ENCODE data around the gene FER. TPM values are rescaled to one million over a fixed set of nuclear protein-coding genes. Genes with fewer than 3 reads are reported as not detected.

The FER gene
- total RNA-seq, 1 donor from 2014 or later, result 38.2 TPM

- Mint-ChIP-seq H3K4me3 (ENCODE audit: unreplicated experiment) (no peak overlapping the region), H3K27me3 (ENCODE audit: unreplicated experiment) (no peaks in the 10 kb centered on the region), H3K4me1 (ENCODE audit: unreplicated experiment) (peaks cover 25% of the 10 kb centered on the region), H3K27ac (ENCODE audit: unreplicated experiment) (no peak overlapping the region), H3K36me3 (ENCODE audit: unreplicated experiment) (no peaks in the 10 kb centered on the region), H3K9me3 (ENCODE audit: unreplicated experiment) (no peaks in the 10 kb centered on the region)
- DNase-seq (ENCODE audit: extremely low spot score, unreplicated experiment), result no peak
- no peak for TF ChIP-seq CTCF (IDR thresholded peaks at IDR 0.05)
These were observed 16.9 kb upstream of the FER start for GRCh38 chr5:108730617-108731340.

GRCh38 chr5:108735790-108736189 lies 11.9 kb upstream of the FER start:
- no peak overlapping the region for H3K4me3 Mint-ChIP-seq (ENCODE audit: unreplicated experiment)
- no peaks in the 10 kb centered on the region for H3K27me3 Mint-ChIP-seq (ENCODE audit: unreplicated experiment)
- TF ChIP-seq CTCF (IDR thresholded peaks at IDR 0.05), result no peak
- no peak for DNase-seq (ENCODE audit: extremely low spot score, unreplicated experiment)
- H3K9me3 Mint-ChIP-seq (ENCODE audit: unreplicated experiment), result no peaks in the 10 kb centered on the region
- H3K36me3 Mint-ChIP-seq (ENCODE audit: unreplicated experiment), result no peaks in the 10 kb centered on the region
- H3K27ac Mint-ChIP-seq (ENCODE audit: unreplicated experiment), result no peak overlapping the region
- no peaks in the 10 kb centered on the region for H3K4me1 Mint-ChIP-seq (ENCODE audit: unreplicated experiment)

- H3K27me3 Mint-ChIP-seq (ENCODE audit: unreplicated experiment), result no peaks in the 10 kb centered on the region
- H3K4me3 Mint-ChIP-seq (ENCODE audit: unreplicated experiment), result no peak overlapping the region
- DNase-seq (ENCODE audit: extremely low spot score, unreplicated experiment), result no peak
- H3K27ac Mint-ChIP-seq (ENCODE audit: unreplicated experiment), result no peak overlapping the region
- H3K9me3 Mint-ChIP-seq (ENCODE audit: unreplicated experiment), result no peaks in the 10 kb centered on the region
- H3K36me3 Mint-ChIP-seq (ENCODE audit: unreplicated experiment), result no peaks in the 10 kb centered on the region
- no peaks in the 10 kb centered on the region for H3K4me1 Mint-ChIP-seq (ENCODE audit: unreplicated experiment)
- TF ChIP-seq CTCF (IDR thresholded peaks at IDR 0.05), result no peak
These were observed 10.8 kb upstream of the FER start for GRCh38 chr5:108736855-108737254.

GRCh38 chr5:108739376-108739775 lies 8.3 kb upstream of the FER start:
- Mint-ChIP-seq H3K27ac (ENCODE audit: unreplicated experiment) (no peak overlapping the region), H3K27me3 (ENCODE audit: unreplicated experiment) (no peaks in the 10 kb centered on the region), H3K4me3 (ENCODE audit: unreplicated experiment) (no peak overlapping the region), H3K9me3 (ENCODE audit: unreplicated experiment) (no peaks in the 10 kb centered on the region), H3K36me3 (ENCODE audit: unreplicated experiment) (no peaks in the 10 kb centered on the region), H3K4me1 (ENCODE audit: unreplicated experiment) (peaks cover 14% of the 10 kb centered on the region)
- DNase-seq (ENCODE audit: extremely low spot score, unreplicated experiment), result no peak
- no peak for TF ChIP-seq CTCF (IDR thresholded peaks at IDR 0.05)

- H3K36me3 Mint-ChIP-seq (ENCODE audit: unreplicated experiment), result no peaks in the 10 kb centered on the region
- no peak for TF ChIP-seq CTCF (IDR thresholded peaks at IDR 0.05)
- no peaks in the 10 kb centered on the region for H3K9me3 Mint-ChIP-seq (ENCODE audit: unreplicated experiment)
- H3K27ac Mint-ChIP-seq (ENCODE audit: unreplicated experiment), result no peak overlapping the region
- no peak overlapping the region for H3K4me3 Mint-ChIP-seq (ENCODE audit: unreplicated experiment)
- no peak for DNase-seq (ENCODE audit: extremely low spot score, unreplicated experiment)
- no peaks in the 10 kb centered on the region for H3K27me3 Mint-ChIP-seq (ENCODE audit: unreplicated experiment)
- peaks cover 15% of the 10 kb centered on the region for H3K4me1 Mint-ChIP-seq (ENCODE audit: unreplicated experiment)
These were observed 7.8 kb upstream of the FER start for GRCh38 chr5:108739906-108740305.

Measured in osteocyte (in vitro differentiated cells).